ENCODE data around the gene REV3L. TPM values are rescaled to one million over a fixed set of nuclear protein-coding genes. Genes with fewer than 3 reads are reported as not detected.

The REV3L gene
- total RNA-seq, 3 donors from 2014 or later (not counting 1 experiment from before 2014, with no cell fraction given), result 18.1 to 25.5 (median 22.7) TPM

DNA sequence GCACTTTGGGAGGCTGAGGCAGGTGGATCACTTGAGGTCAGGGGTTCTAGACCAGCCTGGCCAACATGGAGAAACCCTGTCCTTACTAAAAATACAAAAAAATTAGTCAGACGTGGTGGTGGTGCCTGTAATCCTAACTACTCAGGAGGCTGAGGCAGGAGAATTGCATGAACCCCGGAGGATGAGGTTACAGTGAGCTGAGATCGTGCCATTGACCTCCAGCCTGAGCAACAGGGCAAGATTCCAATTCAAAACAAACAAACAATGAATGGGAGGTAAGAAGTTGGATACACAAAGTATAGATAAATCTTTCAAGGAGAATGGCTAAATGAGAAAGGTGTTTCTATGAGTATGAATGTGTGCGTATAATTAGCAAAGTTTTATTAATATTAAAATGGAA, 75.3 kb downstream of the REV3L start:
- no peak for DNase-seq
- no peak overlapping the region for H3K4me3 Mint-ChIP-seq
- ATAC-seq, result no peak
- H3K27ac ChIP-seq (ENCODE audit: low read length), result no peak overlapping the region
- H3K27me3 ChIP-seq (ENCODE audit: control insufficient read depth, insufficient read depth, low read length), result no peaks in the 10 kb centered on the region
- TF ChIP-seq, protein P1, sequence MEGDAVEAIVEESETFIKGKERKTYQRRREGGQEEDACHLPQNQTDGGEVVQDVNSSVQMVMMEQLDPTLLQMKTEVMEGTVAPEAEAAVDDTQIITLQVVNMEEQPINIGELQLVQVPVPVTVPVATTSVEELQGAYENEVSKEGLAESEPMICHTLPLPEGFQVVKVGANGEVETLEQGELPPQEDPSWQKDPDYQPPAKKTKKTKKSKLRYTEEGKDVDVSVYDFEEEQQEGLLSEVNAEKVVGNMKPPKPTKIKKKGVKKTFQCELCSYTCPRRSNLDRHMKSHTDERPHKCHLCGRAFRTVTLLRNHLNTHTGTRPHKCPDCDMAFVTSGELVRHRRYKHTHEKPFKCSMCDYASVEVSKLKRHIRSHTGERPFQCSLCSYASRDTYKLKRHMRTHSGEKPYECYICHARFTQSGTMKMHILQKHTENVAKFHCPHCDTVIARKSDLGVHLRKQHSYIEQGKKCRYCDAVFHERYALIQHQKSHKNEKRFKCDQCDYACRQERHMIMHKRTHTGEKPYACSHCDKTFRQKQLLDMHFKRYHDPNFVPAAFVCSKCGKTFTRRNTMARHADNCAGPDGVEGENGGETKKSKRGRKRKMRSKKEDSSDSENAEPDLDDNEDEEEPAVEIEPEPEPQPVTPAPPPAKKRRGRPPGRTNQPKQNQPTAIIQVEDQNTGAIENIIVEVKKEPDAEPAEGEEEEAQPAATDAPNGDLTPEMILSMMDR (IDR thresholded peaks at IDR 0.05), result no peak
- H3K9me3 Mint-ChIP-seq, result no peaks in the 10 kb centered on the region
- H3K27ac Mint-ChIP-seq, result no peak overlapping the region
- peaks cover 6% of the 10 kb centered on the region for H3K36me3 Mint-ChIP-seq
- peaks cover 9% of the 10 kb centered on the region for H3K36me3 ChIP-seq (ENCODE audit: control insufficient read depth, insufficient read depth, low read length)
- intact Hi-C loops (cut with micrococcal nuclease), result no loop called here
- H3K4me1 ChIP-seq (ENCODE audit: control insufficient read depth, insufficient read depth, low read length), result peaks cover 3% of the 10 kb centered on the region
- no peaks in the 10 kb centered on the region for H3K27me3 Mint-ChIP-seq (ENCODE audit: low read depth in 2 of 2)
- 96% methylated on average over 4 of the region's 4 CpGs for WGBS (ENCODE audit: insufficient coverage)
- no peaks in the 10 kb centered on the region for H3K9me3 ChIP-seq (ENCODE audit: control insufficient read depth, insufficient read depth, low read length)
- no peak overlapping the region for H3K4me3 ChIP-seq (ENCODE audit: low read length)
- peaks cover 0 to 7% of the 10 kb centered on the region in 2 donors for H3K4me1 Mint-ChIP-seq

DNA sequence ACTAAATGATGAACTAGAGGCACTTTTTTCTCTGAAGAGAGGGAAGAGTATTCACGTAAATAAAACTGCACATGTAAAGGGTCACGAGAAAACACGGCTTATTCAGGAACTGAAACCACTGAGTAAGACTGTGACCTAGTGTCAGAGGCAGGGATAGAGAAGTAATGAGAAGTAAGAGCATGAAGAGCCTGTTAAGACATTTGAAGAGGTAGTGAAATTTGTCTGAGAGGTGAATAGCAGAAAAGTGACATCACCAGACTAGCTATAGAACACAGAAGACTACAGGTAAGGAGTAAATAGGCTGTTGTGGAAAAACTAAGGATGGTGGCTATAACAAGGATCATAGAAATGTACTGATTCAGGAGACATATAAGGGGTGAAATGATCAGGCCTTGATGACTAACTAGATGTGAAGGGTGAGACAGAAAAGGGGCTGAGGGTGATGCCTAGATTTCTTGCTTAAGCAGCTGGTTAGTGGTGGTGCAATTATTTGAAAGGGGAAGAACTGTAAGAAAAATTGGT, 76.8 kb downstream of the REV3L start:
- WGBS (ENCODE audit: insufficient coverage), result 16% methylated on average over 3 of the region's 3 CpGs
- H3K27me3 Mint-ChIP-seq (ENCODE audit: low read depth in 2 of 2), result no peaks in the 10 kb centered on the region
- H3K9me3 Mint-ChIP-seq, result no peaks in the 10 kb centered on the region
- no peak overlapping the region for H3K4me3 ChIP-seq (ENCODE audit: low read length)
- H3K36me3 Mint-ChIP-seq, result peaks cover 6% of the 10 kb centered on the region
- H3K4me1 Mint-ChIP-seq, result peaks cover 0 to 7% of the 10 kb centered on the region in 2 donors
- H3K9me3 ChIP-seq (ENCODE audit: control insufficient read depth, insufficient read depth, low read length), result no peaks in the 10 kb centered on the region
- TF ChIP-seq, protein P1 (IDR thresholded peaks at IDR 0.05), result no peak
- H3K27ac Mint-ChIP-seq, result peak overlapping the region in 1 of 2 donors; percentile 28
- H3K4me3 Mint-ChIP-seq, result no peak overlapping the region
- peaks cover 3% of the 10 kb centered on the region for H3K4me1 ChIP-seq (ENCODE audit: control insufficient read depth, insufficient read depth, low read length)
- peak overlapping the region; percentile 73 for H3K27ac ChIP-seq (ENCODE audit: low read length)
- intact Hi-C loops (cut with micrococcal nuclease), result no loop called here
- peak in 2 of 3 donors; percentile 42 to 53 for ATAC-seq
- H3K36me3 ChIP-seq (ENCODE audit: control insufficient read depth, insufficient read depth, low read length), result peaks cover 10% of the 10 kb centered on the region
- DNase-seq, result peak in 1 of 2 donors; percentile 25
- no peaks in the 10 kb centered on the region for H3K27me3 ChIP-seq (ENCODE audit: control insufficient read depth, insufficient read depth, low read length)

DNA sequence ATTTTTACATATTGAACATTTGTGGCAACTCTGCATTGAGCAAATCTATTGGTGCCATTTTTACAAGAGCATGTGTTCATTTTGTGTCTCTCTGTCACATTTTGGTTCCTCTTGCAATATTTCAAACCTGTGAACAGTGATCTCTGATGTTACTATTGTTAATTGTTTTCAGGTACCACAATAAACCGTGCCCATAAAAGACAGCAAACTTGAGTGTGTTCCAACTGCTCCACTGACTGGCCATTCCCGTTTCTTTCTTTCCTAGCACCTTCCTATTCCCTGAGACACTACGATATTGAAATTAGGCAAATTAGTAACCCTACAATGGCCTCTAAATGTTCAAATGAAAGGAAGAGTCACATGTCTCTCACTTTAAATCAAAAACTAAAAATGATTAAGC, 79.6 kb downstream of the REV3L start:
- no peaks in the 10 kb centered on the region for H3K9me3 ChIP-seq (ENCODE audit: control insufficient read depth, insufficient read depth, low read length)
- Mint-ChIP-seq H3K9me3 (no peaks in the 10 kb centered on the region), H3K4me3 (no peak overlapping the region), H3K27ac (no peak overlapping the region), H3K27me3 (ENCODE audit: low read depth in 2 of 2) (no peaks in the 10 kb centered on the region), H3K4me1 (peaks cover 0 to 7% of the 10 kb centered on the region in 2 donors), H3K36me3 (peaks cover 6% of the 10 kb centered on the region)
- no peak overlapping the region for H3K27ac ChIP-seq (ENCODE audit: low read length)
- H3K36me3 ChIP-seq (ENCODE audit: control insufficient read depth, insufficient read depth, low read length), result peaks cover 16% of the 10 kb centered on the region
- TF ChIP-seq, protein P1 (IDR thresholded peaks at IDR 0.05), result no peak
- no peaks in the 10 kb centered on the region for H3K27me3 ChIP-seq (ENCODE audit: control insufficient read depth, insufficient read depth, low read length)
- no peak for ATAC-seq
- DNase-seq, result no peak
- no peaks in the 10 kb centered on the region for H3K4me1 ChIP-seq (ENCODE audit: control insufficient read depth, insufficient read depth, low read length)
- intact Hi-C loops (cut with micrococcal nuclease), result no loop called here
- H3K4me3 ChIP-seq (ENCODE audit: low read length), result no peak overlapping the region
- 100% methylated on average over 3 of the region's 3 CpGs for WGBS (ENCODE audit: insufficient coverage)

DNA sequence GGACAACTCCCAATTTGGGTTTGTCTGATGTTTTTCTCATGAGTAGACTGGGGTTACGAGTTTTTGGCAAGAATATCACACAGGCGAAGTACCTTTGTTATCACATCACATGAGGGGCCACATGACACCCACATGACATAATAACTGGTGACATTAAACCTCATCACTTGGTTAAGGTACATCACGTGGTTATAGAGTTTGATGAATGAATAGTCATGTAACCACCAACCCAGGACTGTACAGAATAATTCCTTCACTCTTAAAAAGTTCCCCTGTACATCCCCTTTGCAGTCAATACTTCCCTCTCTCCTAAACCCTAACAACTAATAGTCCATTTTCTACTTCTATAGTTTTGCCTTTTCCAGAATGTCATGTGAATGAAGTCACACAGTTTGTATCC, 83.4 kb downstream of the REV3L start:
- H3K9me3 Mint-ChIP-seq, result no peaks in the 10 kb centered on the region

More for the DNA sequence above, 83.4 kb downstream of the REV3L start:
- Mint-ChIP-seq H3K27ac (no peak overlapping the region), H3K36me3 (peaks cover 6% of the 10 kb centered on the region), H3K4me1 (no peaks in the 10 kb centered on the region), H3K4me3 (no peak overlapping the region), H3K27me3 (ENCODE audit: low read depth in 2 of 2) (no peaks in the 10 kb centered on the region)
- H3K27ac ChIP-seq (ENCODE audit: low read length), result no peak overlapping the region
- H3K4me3 ChIP-seq (ENCODE audit: low read length), result no peak overlapping the region
- H3K27me3 ChIP-seq (ENCODE audit: control insufficient read depth, insufficient read depth, low read length), result no peaks in the 10 kb centered on the region
- intact Hi-C loops (cut with micrococcal nuclease), result no loop called here
- TF ChIP-seq, protein P1 (IDR thresholded peaks at IDR 0.05), result no peak
- H3K4me1 ChIP-seq (ENCODE audit: control insufficient read depth, insufficient read depth, low read length), result no peaks in the 10 kb centered on the region
- H3K9me3 ChIP-seq (ENCODE audit: control insufficient read depth, insufficient read depth, low read length), result no peaks in the 10 kb centered on the region
- no CpG with 5 or more reads among the region's 3 CpGs for WGBS (ENCODE audit: insufficient coverage)
- peaks cover 14% of the 10 kb centered on the region for H3K36me3 ChIP-seq (ENCODE audit: control insufficient read depth, insufficient read depth, low read length)
- ATAC-seq (no peak), DNase-seq (no peak)

Data from natural killer cell (primary cell).